Activated T-helper 2 cell treated with anti-CD3 and anti-CD28 coated beads, Interferon-gamma antibody, Interleukin-2, Interleukin-4, amounts not matched to agents 10 μg/mL and 5 μg/mL and 100 μg/mL, durations not matched to agents 14 hours and 24 hours and 36 hours (primary cell): Measurements from ENCODE around the gene PYGB. TPM values are rescaled to one million over a fixed set of nuclear protein-coding genes. Genes with fewer than 3 reads are reported as not detected.
"Not testable (repeated sequence)": the region's sequence is repeated elsewhere in the genome, so short reads cannot be mapped to it uniquely, and the experiment has no call there.

ENCODE experiments used
- DNase-seq: peaks from one replicate; pipeline ENCODE4 v3.0.0; 2021; ENCODE audit warnings: low spot score
- H3K27ac Mint-ChIP-seq: one replicate; pipeline ENCODE4 v1.8.0; 2021; ENCODE audit warnings: mixed read lengths
- H3K27me3 Mint-ChIP-seq: one replicate; pipeline ENCODE4 v1.8.0; 2021; ENCODE audit warnings: low read depth, mixed read lengths
- H3K36me3 Mint-ChIP-seq: one replicate; pipeline ENCODE4 v1.8.0; 2021; ENCODE audit warnings: low read depth, mixed read lengths
- H3K4me1 Mint-ChIP-seq: one replicate; pipeline ENCODE4 v1.8.0; 2021; ENCODE audit warnings: low read depth, mixed read lengths
- H3K4me3 Mint-ChIP-seq: one replicate; pipeline ENCODE4 v1.8.0; 2021; ENCODE audit warnings: low read depth, mild to moderate bottlenecking, moderate library complexity, mixed read lengths
- H3K9me3 Mint-ChIP-seq: one replicate; pipeline ENCODE4 v1.8.0; 2021; ENCODE audit warnings: mixed read lengths
- intact Hi-C: fragments of 100-400 bp; cut with micrococcal nuclease; formaldehyde crosslinking; loops from one replicate; pipeline ENCODE4 v1.15.1; 2023
- total RNA-seq: library from RNA; stranded (reverse); gene quantifications from 2 replicates; pipeline ENCODE4 v1.2.3, GENCODE V29; 2022

PYGB gene
- total RNA-seq, 1 donor from 2014 or later = 37.1 TPM

- H3K36me3 Mint-ChIP-seq, H3K9me3 Mint-ChIP-seq, H3K4me3 Mint-ChIP-seq, DNase-seq, intact Hi-C loops, H3K27ac Mint-ChIP-seq, H3K27me3 Mint-ChIP-seq: not testable (repeated sequence)
- H3K4me1 Mint-ChIP-seq = peaks cover 17% of the 10 kb centered on the region
Observed at GRCh38 chr20:25240851-25241658, 6.8 kb upstream of the PYGB start.

GRCh38 chr20:25241659-25241955 lies 6.3 kb upstream of the PYGB start:
- intact Hi-C loops = not testable (repeated sequence)

DNA sequence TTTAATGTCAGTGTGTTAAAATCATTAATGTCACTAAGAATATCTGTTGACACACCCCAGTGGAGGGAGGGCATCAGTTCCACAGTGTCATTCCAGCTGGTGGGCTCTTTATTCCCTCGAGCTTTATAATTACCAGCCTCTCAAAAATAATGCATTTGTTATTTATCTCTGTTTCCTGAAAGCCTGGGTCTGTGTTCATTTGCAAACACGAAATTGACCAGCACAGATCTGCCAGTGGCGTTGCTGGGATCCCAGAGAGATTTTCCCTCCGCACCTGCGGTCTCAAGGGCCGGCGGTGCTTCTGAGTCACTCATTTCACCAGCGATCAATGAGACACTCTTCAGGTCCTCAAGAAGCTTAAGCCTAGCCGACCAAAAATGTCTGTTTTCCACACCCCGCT lies 5.7 kb upstream of the PYGB start:
- no peak overlapping the region for H3K27ac Mint-ChIP-seq

More at GRCh38 chr20:25241659-25241955, 6.3 kb upstream of the PYGB start:
- not testable (repeated sequence) for H3K36me3 Mint-ChIP-seq, H3K4me3 Mint-ChIP-seq, H3K9me3 Mint-ChIP-seq, H3K27ac Mint-ChIP-seq, DNase-seq
- Mint-ChIP-seq H3K27me3 (peaks cover 11% of the 10 kb centered on the region), H3K4me1 (peaks cover 22% of the 10 kb centered on the region)

GRCh38 chr20:25243416-25243979 lies 4.4 kb upstream of the PYGB start:
- Mint-ChIP-seq H3K27me3 (peaks cover 11% of the 10 kb centered on the region), H3K36me3 (no peaks in the 10 kb centered on the region), H3K9me3 (no peaks in the 10 kb centered on the region), H3K4me1 (peaks cover 16% of the 10 kb centered on the region), H3K27ac (no peak overlapping the region), H3K4me3 (no peak overlapping the region)
- DNase-seq = no peak
- intact Hi-C loops = no loop called here

More for the DNA sequence above, 5.7 kb upstream of the PYGB start:
- no peaks in the 10 kb centered on the region for H3K9me3 Mint-ChIP-seq
- H3K27me3 Mint-ChIP-seq = peaks cover 11% of the 10 kb centered on the region
- H3K4me3 Mint-ChIP-seq = no peak overlapping the region
- DNase-seq = no peak
- intact Hi-C loops = no loop called here
- H3K36me3 Mint-ChIP-seq = no peaks in the 10 kb centered on the region
- peaks cover 26% of the 10 kb centered on the region for H3K4me1 Mint-ChIP-seq

GRCh38 chr20:25244976-25245375 lies 2.9 kb upstream of the PYGB start:
- intact Hi-C loops = loop anchor here (5.0 kb wide), 4 partner anchors 67 to 253 kb away; partner anchors contain the start of genes ACSS1, APMAP and GINS1
- Mint-ChIP-seq H3K27me3 (peaks cover 11% of the 10 kb centered on the region), H3K36me3 (peaks cover 6% of the 10 kb centered on the region), H3K27ac (no peak overlapping the region), H3K4me3 (no peak overlapping the region), H3K9me3 (no peaks in the 10 kb centered on the region), H3K4me1 (peaks cover 23% of the 10 kb centered on the region)
- no peak for DNase-seq

GRCh38 chr20:25245461-25245860 lies 2.4 kb upstream of the PYGB start:
- Mint-ChIP-seq H3K36me3 (peaks cover 8% of the 10 kb centered on the region), H3K27me3 (peaks cover 11% of the 10 kb centered on the region), H3K4me3 (no peak overlapping the region), H3K9me3 (no peaks in the 10 kb centered on the region), H3K4me1 (peaks cover 28% of the 10 kb centered on the region), H3K27ac (no peak overlapping the region)
- intact Hi-C loops = loop anchor here (5.0 kb wide), 4 partner anchors 67 to 253 kb away; partner anchors contain the start of genes ACSS1, APMAP and GINS1
- DNase-seq = no peak

DNA sequence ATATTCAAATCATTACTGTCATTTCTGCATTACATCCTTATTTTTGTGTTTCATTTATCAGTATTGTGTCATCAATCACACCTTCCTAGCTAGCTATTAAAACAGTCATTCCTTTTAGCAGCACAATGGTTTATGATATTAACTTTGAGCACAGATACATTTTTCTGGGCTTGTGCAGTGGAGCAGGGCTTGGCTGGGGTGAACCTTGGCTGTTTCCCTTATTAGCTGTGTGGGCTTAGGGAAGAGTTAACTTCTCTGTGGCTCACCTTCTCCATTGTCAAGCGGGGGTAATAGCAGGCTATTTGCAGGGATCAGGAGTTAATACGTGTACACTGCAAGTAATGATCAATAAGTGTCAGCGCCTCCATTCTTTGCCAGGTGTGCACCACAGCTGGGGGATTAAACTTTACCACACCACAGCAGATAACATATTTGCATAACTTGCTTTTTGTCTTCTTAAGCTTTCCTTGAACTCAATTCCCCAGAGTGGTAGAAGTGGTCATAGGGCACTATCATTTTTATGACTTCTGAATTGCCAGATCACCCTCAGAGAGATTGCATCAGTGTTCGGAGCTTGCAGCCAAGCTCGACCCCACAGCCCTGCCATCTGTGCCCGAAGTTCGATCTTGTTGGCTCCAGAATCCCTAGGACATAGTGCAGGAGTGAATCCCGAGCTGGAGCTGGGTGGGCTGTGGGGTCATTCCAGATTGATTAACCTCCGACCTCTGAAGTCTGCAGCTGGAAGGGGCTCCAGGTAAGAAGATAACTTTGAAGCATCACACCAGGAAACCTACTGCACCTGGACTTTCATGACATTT lies 1.5 kb upstream of the PYGB start:
- no peak for DNase-seq

GRCh38 chr20:25247000-25247517 lies 826 bp upstream of the PYGB start:
- Mint-ChIP-seq H3K4me1 (peaks cover 33% of the 10 kb centered on the region), H3K27me3 (peaks cover 8% of the 10 kb centered on the region), H3K27ac (peak overlapping the region; percentile 28), H3K9me3 (no peaks in the 10 kb centered on the region), H3K36me3 (peaks cover 9% of the 10 kb centered on the region), H3K4me3 (peak overlapping the region; percentile 75)
- intact Hi-C loops = loop anchor here (1.0 to 5.0 kb wide), 5 partner anchors 9 to 255 kb away; partner anchors contain the start of genes ACSS1, APMAP and GINS1
- no peak for DNase-seq

More for the DNA sequence above, 1.5 kb upstream of the PYGB start:
- H3K9me3 Mint-ChIP-seq = no peaks in the 10 kb centered on the region
- no peak overlapping the region for H3K27ac Mint-ChIP-seq
- peaks cover 11% of the 10 kb centered on the region for H3K27me3 Mint-ChIP-seq
- peaks cover 33% of the 10 kb centered on the region for H3K4me1 Mint-ChIP-seq
- intact Hi-C loops = loop anchor here (5.0 kb wide), 4 partner anchors 66 to 254 kb away; partner anchors contain the start of genes ACSS1, APMAP and GINS1
- H3K36me3 Mint-ChIP-seq = peaks cover 8% of the 10 kb centered on the region
- H3K4me3 Mint-ChIP-seq = peak overlapping the region; percentile 75

DNA sequence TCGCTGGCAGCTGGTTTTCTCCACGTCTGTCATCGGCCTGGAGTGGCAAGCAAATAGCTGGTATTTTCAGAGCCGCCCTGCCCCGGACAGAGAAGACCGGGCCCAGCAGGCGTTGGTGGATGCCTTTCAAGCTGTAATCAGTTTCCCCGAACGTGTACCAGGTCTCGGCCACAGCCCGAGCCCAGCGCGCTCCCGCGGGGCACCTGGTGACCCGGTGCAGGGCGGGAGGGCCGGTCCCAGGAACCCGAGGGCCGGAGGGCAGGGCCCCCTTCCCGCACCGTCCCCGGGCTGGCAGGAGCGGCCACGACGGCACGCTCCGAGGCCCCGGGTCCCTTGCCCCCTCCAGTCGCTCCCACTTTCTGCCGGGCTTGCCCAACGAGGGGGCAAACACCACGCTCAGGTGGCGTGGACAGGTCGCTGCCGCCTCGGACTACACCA lies 348 bp upstream of the PYGB start:
- Mint-ChIP-seq H3K27me3 (peaks cover 7% of the 10 kb centered on the region), H3K36me3 (peaks cover 13% of the 10 kb centered on the region), H3K27ac (peak overlapping the region; percentile 28), H3K4me1 (peaks cover 35% of the 10 kb centered on the region), H3K9me3 (no peaks in the 10 kb centered on the region), H3K4me3 (peak overlapping the region; percentile 75)
- no peak for DNase-seq
- intact Hi-C loops = loop anchor here (1.0 to 5.0 kb wide), 5 partner anchors 9 to 255 kb away; partner anchors contain the start of genes ACSS1, APMAP and GINS1

DNA sequence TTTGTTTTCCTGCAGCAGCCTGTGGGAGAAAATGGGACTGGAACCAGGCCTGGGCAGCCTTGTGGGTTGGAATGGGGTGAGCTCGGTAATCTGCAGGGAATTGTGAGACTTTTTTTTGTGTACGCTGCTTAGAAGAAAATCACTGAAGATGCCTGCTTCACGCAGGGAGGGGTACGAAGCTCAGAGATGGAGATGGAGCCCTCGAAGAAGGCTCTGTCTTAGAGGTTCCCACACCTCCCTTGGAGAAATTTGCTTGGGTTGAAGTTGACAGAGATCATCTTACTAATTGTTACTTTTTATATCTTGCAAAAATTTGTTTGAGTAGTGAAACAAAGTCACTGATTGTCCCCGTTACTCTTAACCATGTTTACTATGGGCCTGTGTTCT lies 894 bp downstream of the PYGB start:
- H3K9me3 Mint-ChIP-seq = no peaks in the 10 kb centered on the region
- intact Hi-C loops = loop anchor here (1.0 to 5.0 kb wide), 6 partner anchors 25 to 256 kb away; partner anchors contain the start of genes ABHD12, ACSS1, APMAP and GINS1

DNA sequence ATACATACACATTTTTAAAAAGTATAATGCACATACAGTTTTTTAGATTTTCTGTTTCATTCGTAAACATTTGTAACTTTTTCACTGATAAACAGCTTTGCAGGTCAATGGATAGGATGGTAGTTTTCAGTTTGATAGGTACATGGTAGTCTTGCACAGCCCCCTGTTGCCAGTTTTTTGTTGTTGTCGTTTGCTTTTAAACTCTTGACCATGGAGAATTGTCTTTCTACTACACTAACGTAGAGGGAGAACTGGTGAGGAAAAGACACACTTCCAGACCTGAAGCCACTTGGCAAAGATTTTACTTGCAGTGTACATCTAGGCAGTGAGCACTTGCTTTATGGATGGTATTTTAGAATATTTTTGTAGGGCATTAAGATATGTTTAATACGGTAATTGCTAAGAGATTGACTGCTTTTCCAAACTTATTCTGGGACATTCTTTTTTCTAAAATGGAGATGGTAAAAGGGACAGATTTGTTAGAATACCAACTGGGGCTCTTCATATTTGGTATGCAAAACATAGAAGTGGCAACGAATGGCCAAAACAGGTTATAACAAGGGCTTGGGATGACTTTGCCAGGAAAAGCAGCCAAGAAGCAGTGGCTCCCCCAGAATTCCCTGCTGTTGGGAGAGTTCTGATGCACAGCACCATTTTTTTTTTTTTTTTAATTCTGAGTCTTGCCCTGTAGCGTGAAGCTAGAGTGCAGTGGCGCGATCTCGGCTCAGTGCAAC lies 1.5 kb downstream of the PYGB start:
- Mint-ChIP-seq H3K9me3 (no peaks in the 10 kb centered on the region), H3K4me1 (peaks cover 35% of the 10 kb centered on the region), H3K27ac (no peak overlapping the region), H3K4me3 (peak overlapping the region; percentile 93), H3K27me3 (peaks cover 4% of the 10 kb centered on the region), H3K36me3 (peaks cover 20% of the 10 kb centered on the region)
- no peak for DNase-seq
- intact Hi-C loops = loop anchor here (5.0 kb wide), 4 partner anchors 63 to 257 kb away; partner anchors contain the start of genes ACSS1, APMAP and GINS1

More for the DNA sequence above, 894 bp downstream of the PYGB start:
- peak overlapping the region; percentile 93 for H3K4me3 Mint-ChIP-seq
- H3K36me3 Mint-ChIP-seq = peaks cover 19% of the 10 kb centered on the region
- peaks cover 35% of the 10 kb centered on the region for H3K4me1 Mint-ChIP-seq
- peaks cover 4% of the 10 kb centered on the region for H3K27me3 Mint-ChIP-seq
- H3K27ac Mint-ChIP-seq = peak overlapping the region; percentile 71
- no peak for DNase-seq
